ENCODE results near the gene GATD1.

Gene GATD1

GRCh38 chr11:763549-764321 lies 13.6 kb downstream of the GATD1 start:
- TF ChIP-seq, protein P1, sequence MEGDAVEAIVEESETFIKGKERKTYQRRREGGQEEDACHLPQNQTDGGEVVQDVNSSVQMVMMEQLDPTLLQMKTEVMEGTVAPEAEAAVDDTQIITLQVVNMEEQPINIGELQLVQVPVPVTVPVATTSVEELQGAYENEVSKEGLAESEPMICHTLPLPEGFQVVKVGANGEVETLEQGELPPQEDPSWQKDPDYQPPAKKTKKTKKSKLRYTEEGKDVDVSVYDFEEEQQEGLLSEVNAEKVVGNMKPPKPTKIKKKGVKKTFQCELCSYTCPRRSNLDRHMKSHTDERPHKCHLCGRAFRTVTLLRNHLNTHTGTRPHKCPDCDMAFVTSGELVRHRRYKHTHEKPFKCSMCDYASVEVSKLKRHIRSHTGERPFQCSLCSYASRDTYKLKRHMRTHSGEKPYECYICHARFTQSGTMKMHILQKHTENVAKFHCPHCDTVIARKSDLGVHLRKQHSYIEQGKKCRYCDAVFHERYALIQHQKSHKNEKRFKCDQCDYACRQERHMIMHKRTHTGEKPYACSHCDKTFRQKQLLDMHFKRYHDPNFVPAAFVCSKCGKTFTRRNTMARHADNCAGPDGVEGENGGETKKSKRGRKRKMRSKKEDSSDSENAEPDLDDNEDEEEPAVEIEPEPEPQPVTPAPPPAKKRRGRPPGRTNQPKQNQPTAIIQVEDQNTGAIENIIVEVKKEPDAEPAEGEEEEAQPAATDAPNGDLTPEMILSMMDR (IDR thresholded peaks at IDR 0.05; ENCODE audit: insufficient read depth, missing control alignments) = no peak
- DNase-seq (ENCODE audit: insufficient read length, low spot score) (no peak), FAIRE-seq (no peak)

DNA sequence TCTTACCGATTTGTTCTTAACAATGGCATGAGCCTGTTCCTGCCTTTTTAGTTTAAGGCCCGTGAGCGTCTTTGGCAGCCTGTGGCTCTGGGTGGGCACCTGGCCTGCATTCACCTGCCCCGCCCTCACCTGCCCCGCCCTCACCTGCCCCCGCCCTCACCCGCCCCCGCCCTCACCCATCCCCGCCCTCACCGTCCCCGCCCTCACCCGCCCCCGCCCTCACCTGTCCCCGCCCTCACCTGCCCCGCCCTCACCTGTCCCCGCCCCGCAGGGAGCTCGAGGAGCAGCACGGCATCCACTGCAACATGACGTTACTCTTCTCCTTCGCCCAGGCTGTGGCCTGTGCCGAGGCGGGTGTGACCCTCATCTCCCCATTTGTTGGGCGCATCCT lies 14.2 kb downstream of the GATD1 start:
- DNase-seq (ENCODE audit: insufficient read length, low spot score) = no peak
- no peak for FAIRE-seq
- TF ChIP-seq, protein P1 (IDR thresholded peaks at IDR 0.05; ENCODE audit: insufficient read depth, missing control alignments) = no peak

GRCh38 chr11:762421-763072 lies 14.7 kb downstream of the GATD1 start:
- TF ChIP-seq, protein P1 (IDR thresholded peaks at IDR 0.05; ENCODE audit: insufficient read depth, missing control alignments) = peak; percentile 38
- DNase-seq (ENCODE audit: insufficient read length, low spot score) (no peak), FAIRE-seq (no peak)

- no peak for DNase-seq (ENCODE audit: insufficient read length, low spot score)
- TF ChIP-seq, protein P1 (IDR thresholded peaks at IDR 0.05; ENCODE audit: insufficient read depth, missing control alignments) = no peak
- no peak for FAIRE-seq
These were observed 15.7 kb downstream of the GATD1 start for GRCh38 chr11:761526-762108.

GRCh38 chr11:760236-760635 lies 17.1 kb downstream of the GATD1 start:
- FAIRE-seq (no peak), DNase-seq (ENCODE audit: insufficient read length, low spot score) (no peak)
- TF ChIP-seq, protein P1 (IDR thresholded peaks at IDR 0.05; ENCODE audit: insufficient read depth, missing control alignments) = no peak

DNA sequence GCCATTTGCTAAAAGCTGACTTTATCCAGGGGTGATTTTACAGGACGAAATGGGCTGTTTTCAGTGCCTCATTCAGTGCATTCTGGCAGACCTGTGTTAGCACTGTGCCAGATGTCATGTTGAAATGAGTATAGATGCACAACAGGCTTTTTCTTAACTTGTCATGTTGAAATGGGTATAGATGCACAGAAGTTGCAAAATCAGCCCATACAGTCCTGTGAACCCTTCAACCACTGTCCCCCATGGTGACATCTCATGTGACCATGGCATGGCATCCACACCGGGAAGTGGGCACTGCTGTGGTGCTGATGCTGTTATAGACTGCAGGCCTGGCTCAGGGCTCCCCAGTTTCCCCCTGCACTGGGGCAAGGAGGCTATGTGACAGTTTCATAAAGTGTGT lies 27.6 kb downstream of the GATD1 start:
- FAIRE-seq = no peak
- DNase-seq (ENCODE audit: insufficient read length, low spot score) = no peak

More for the DNA sequence above, 27.6 kb downstream of the GATD1 start:
- TF ChIP-seq, protein P1 (IDR thresholded peaks at IDR 0.05; ENCODE audit: insufficient read depth, missing control alignments) = no peak
